GM23248 (cell line): ENCODE data around the gene TEKTIP1. TPM values are rescaled to one million over a fixed set of nuclear protein-coding genes. Genes with fewer than 3 reads are reported as not detected.

ENCODE experiments used
- DNase-seq: peaks from one replicate; pipeline ENCODE4 v3.0.0-alpha.2; 2015
- H2AFZ ChIP-seq: fragments of 200-600 bp; sonication (generic); 2 replicates; pipeline ENCODE4 v1.6.1; 2016; ENCODE audit warnings: antibody characterized with exemption
- H3F3A ChIP-seq: fragments of 200-600 bp; sonication (generic); 2 replicates; pipeline ENCODE4 v1.6.1; 2016; ENCODE audit warnings: mild to moderate bottlenecking, antibody characterized with exemption, mixed run types; ENCODE audit not compliant: insufficient read depth
- H3K27ac ChIP-seq: fragments of 200-600 bp; sonication (generic); 2 replicates; pipeline ENCODE4 v1.5.1; 2016; ENCODE audit warnings: mild to moderate bottlenecking
- H3K27me3 ChIP-seq: fragments of 200-600 bp; sonication (generic); replicated peaks from 2 replicates; pipeline ENCODE4 v1.6.1; 2016; ENCODE audit warnings: mild to moderate bottlenecking; ENCODE audit not compliant: insufficient read depth
- H3K36me3 ChIP-seq: fragments of 200-600 bp; sonication (generic); 2 replicates; pipeline ENCODE4 v1.6.1; 2016; ENCODE audit warnings: low read depth, mild to moderate bottlenecking
- H3K4me1 ChIP-seq: fragments of 200-600 bp; sonication (generic); 2 replicates; pipeline ENCODE4 v1.6.1; 2016; ENCODE audit warnings: mild to moderate bottlenecking; ENCODE audit not compliant: insufficient read depth
- H3K4me2 ChIP-seq: fragments of 200-600 bp; sonication (generic); one replicate; pipeline ENCODE4 v1.6.1; 2016; ENCODE audit warnings: mild to moderate bottlenecking; ENCODE audit not compliant: unreplicated experiment
- H3K4me3 ChIP-seq: fragments of 200-600 bp; sonication (generic); 2 replicates; pipeline ENCODE4 v1.5.1; 2016; ENCODE audit warnings: mild to moderate bottlenecking
- H3K79me2 ChIP-seq: fragments of 200-600 bp; sonication (generic); 2 replicates; pipeline ENCODE4 v1.6.1; 2016; ENCODE audit warnings: mild to moderate bottlenecking; ENCODE audit not compliant: insufficient read depth
- H3K9ac ChIP-seq: fragments of 200-600 bp; sonication (generic); 2 replicates; pipeline ENCODE4 v1.6.1; 2016; ENCODE audit warnings: mild to moderate bottlenecking
- H3K9me2 ChIP-seq: fragments of 200-600 bp; sonication (generic); 2 replicates; pipeline ENCODE4 v1.6.1; 2016; ENCODE audit warnings: mixed run types, mild to moderate bottlenecking, moderate library complexity; ENCODE audit not compliant: insufficient read depth
- H3K9me3 ChIP-seq: fragments of 200-600 bp; sonication (generic); one replicate; pipeline ENCODE4 v1.6.1; 2017; ENCODE audit warnings: low read depth
- H4K20me1 ChIP-seq: fragments of 200-600 bp; sonication (generic); 2 replicates; pipeline ENCODE4 v1.6.0; 2016; ENCODE audit not compliant: insufficient read depth
- EZH2 ChIP-seq: fragments of 200-600 bp; sonication (generic); IDR thresholded peaks from 2 replicates; pipeline ENCODE4 v1.6.1; 2018; ENCODE audit warnings: antibody characterized with exemption, mild to moderate bottlenecking; ENCODE audit not compliant: insufficient read depth, poor library complexity, severe bottlenecking
- EZH2phosphoT487 ChIP-seq: fragments of 200-600 bp; sonication (generic); IDR thresholded peaks from 2 replicates; pipeline ENCODE4 v1.6.1; 2018; ENCODE audit warnings: antibody characterized with exemption, moderate library complexity, mild to moderate bottlenecking, low read depth; ENCODE audit not compliant: insufficient read depth
- WGBS, 2 experiments: methylation state at CpG; one replicate each; pipeline ENCODE4 v1.1.6; 2015 to 2017; ENCODE audit warnings: low lambda C conversion rate in 2 of 2, low coverage in 1 of 2; ENCODE audit errors: missing lambda C conversion rate in 2 of 2; 5-methylcytosine and 5-hydroxymethylcytosine counted together
- in situ Hi-C: fragments of 300-500 bp; cut with MboI; formaldehyde crosslinking; loops from 2 replicates; pipeline ENCODE4 v1.15.0; 2020
- polyA plus RNA-seq: library from polyadenylated mRNA; unstranded; fragments of >200 nt; fragmentation: Nextera tagmentation; extraction: Ambion mirVana; gene quantifications from 2 replicates; pipeline ENCODE4 v1.2.1, GENCODE V29; 2016
- small RNA-seq: library from RNA; depleted of rRNA; stranded (forward); fragments of <200 nt; gene quantifications from one replicate; pipeline ENCODE3, GENCODE V24; 2014; ENCODE audit warnings: low read depth, low replicate concordance
- total RNA-seq: library from RNA; depleted of rRNA; stranded (reverse); fragments of >200 nt; shearing (Covaris generic); gene quantifications from 2 replicates; pipeline ENCODE4 v1.2.3, GENCODE V29; 2014; rRNA removed

The TEKTIP1 gene
- total and polyA plus RNA-seq, 2 experiments from 2014 or later: not detected

DNA sequence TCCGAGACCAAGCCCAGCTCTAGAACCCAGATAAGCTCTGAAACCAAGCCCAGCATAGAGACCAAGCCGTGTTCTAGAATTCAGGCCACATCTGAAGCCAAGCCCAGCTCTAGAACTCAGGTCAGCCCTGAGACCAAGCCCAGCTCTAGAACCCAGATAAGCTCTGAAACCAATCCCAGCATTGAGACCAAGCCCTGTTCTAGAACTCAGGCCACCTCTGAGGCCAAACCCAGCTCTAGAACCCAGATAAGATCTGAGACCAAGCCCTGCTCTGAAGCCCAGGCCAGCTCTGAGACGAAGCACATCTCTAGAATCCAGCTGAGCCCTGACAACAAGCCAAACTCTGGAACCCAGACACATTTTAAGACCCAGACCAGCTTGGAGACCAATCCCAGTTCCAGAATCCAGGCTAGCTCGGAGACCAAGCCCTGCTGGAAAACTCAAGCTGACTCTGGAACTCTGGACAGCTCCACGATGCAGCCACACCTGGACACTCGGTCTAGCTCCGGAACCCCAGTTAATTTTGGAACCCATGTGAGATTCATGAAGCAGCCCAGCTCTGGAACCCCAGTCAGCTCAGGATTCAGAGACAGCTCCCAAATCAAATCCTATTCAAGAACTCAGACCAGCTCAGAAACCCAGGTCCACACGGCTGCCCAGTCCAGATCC, 52.2 kb downstream of the TEKTIP1 start:
- in situ Hi-C loops: no loop called here
- Histone ChIP-seq H3K36me3 (no peaks in the 10 kb centered on the region), H3K9me3 (no peaks in the 10 kb centered on the region), H3K27ac (no peak overlapping the region), H2AFZ (no peak overlapping the region), H3K9me2 (no peaks in the 10 kb centered on the region), H3K4me2 (no peak overlapping the region), H3K27me3 (peaks cover 3% of the 10 kb centered on the region), H4K20me1 (no peaks in the 10 kb centered on the region), H3K4me3 (no peak overlapping the region), H3K79me2 (no peaks in the 10 kb centered on the region), H3K9ac (no peak overlapping the region), H3F3A (no peaks in the 10 kb centered on the region), H3K4me1 (no peaks in the 10 kb centered on the region)
- DNase-seq: no peak
- 76 to 81% methylated on average over 8 of the region's 8 CpGs for WGBS, 2 experiments
- TF ChIP-seq EZH2 (no peak), EZH2phosphoT487 (no peak)

DNA sequence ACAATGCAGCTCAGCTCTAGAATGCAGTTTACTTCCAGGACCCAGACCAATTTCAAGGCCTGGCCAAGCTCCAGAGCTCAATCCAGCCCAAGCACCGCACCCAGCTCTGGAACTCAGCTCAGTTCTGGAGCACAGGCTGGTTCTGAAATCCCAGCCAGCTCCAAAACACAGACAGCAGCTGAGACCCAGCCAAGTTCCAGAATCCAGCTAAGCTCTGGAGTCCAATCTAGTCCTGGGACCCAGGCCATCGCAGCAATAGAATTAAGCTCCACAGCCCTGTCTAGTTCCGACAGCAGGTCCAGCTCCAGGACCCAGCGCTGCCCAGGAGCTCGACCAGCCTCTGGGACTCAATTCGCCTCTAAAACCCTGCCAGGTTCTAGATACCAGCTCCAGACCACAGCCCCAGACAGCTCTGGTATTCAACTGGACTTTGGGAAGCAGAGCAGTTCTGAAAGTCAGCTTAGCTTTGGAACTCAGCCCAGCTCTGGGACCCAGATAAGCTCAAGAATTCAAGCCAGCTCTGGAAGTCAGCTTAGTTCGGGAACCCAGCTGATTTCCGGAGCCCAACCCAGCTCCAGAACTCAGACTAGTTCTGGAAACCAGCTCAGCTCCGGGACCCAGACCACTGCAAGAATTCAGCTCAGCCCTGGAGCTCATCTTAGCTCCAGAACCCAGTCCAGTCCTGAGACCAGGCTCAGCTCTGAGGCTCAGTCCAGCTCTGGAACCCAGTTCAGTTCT, 53.1 kb downstream of the TEKTIP1 start:
- no peaks in the 10 kb centered on the region for H3K36me3 ChIP-seq
- no peaks in the 10 kb centered on the region for H3K4me1 ChIP-seq
- no peaks in the 10 kb centered on the region for H3K27me3 ChIP-seq
- TF ChIP-seq EZH2phosphoT487 (no peak), EZH2 (no peak)
- no peaks in the 10 kb centered on the region for H3K9me3 ChIP-seq
- WGBS, 2 experiments: 44 to 50% methylated on average over 9 of the region's 9 CpGs
- no peak for DNase-seq
- H2AFZ ChIP-seq: no peak overlapping the region
- H3K9ac ChIP-seq: no peak overlapping the region
- no peak overlapping the region for H3K4me2 ChIP-seq
- no peaks in the 10 kb centered on the region for H4K20me1 ChIP-seq
- no peaks in the 10 kb centered on the region for H3K9me2 ChIP-seq
- in situ Hi-C loops: no loop called here
- no peak overlapping the region for H3K4me3 ChIP-seq
- no peaks in the 10 kb centered on the region for H3F3A ChIP-seq
- no peaks in the 10 kb centered on the region for H3K79me2 ChIP-seq
- no peak overlapping the region for H3K27ac ChIP-seq

DNA sequence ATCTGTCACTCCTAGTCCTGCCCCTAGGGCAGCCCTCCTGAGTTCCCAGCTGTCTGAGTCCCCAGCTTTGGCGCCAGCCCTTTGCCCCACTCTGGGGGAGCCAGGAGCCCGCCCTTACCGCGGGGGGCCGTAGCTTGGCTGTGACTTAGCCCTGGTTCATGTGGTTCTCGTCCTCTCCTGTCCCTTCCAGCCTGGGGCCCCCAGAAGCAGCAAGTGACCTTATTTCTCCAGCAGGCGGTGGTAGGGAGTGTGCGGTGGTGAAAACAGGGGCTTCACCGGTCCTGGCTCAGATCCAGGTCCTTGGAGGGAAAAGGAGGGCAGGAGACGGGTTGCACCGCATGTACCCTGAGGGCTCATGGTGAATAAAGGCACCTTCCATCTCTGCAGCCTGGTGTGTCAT, 54.2 kb downstream of the TEKTIP1 start:
- Histone ChIP-seq H4K20me1 (no peaks in the 10 kb centered on the region), H3K4me3 (no peak overlapping the region), H3K9me2 (no peaks in the 10 kb centered on the region), H3K4me1 (no peaks in the 10 kb centered on the region), H3K79me2 (no peaks in the 10 kb centered on the region), H3K4me2 (no peak overlapping the region), H3K9me3 (no peaks in the 10 kb centered on the region), H3K27ac (no peak overlapping the region), H3K36me3 (no peaks in the 10 kb centered on the region), H3K27me3 (no peaks in the 10 kb centered on the region), H3F3A (no peaks in the 10 kb centered on the region), H2AFZ (no peak overlapping the region), H3K9ac (no peak overlapping the region)
- WGBS, 2 experiments: 53 to 60% methylated on average over 11 of the region's 11 CpGs
- no peak for DNase-seq
- no peak for TF ChIP-seq EZH2
- TF ChIP-seq EZH2phosphoT487: no peak
- in situ Hi-C loops: no loop called here

Small RNAs within 50 kb of the gene (small RNA-seq; reads per million reads assigned to genes)
- not detected for gene AC005786.1
- gene RF00212: not detected

Other genes starting within 250 kb of the TEKTIP1 start
- 50.4 and 51.9 TPM in 2 replicates for gene NFIC, start 172.6 kb upstream of the TEKTIP1 start, total RNA-seq
- gene NFIC, start 172.6 kb upstream of the TEKTIP1 start, polyA plus RNA-seq: 106 and 108 TPM in 2 replicates
- not detected in 2 replicates for gene SMIM24, start 58.6 kb upstream of the TEKTIP1 start, total RNA-seq
- not detected in 2 replicates for gene SMIM24, start 58.6 kb upstream of the TEKTIP1 start, polyA plus RNA-seq
- not detected in 2 replicates for gene SMIM44, start 55.7 kb upstream of the TEKTIP1 start, total RNA-seq
- gene SMIM44, start 55.7 kb upstream of the TEKTIP1 start, polyA plus RNA-seq: not detected in 2 replicates
- 17.5 and 20.4 TPM in 2 replicates for gene DOHH, start 38.5 kb upstream of the TEKTIP1 start, total RNA-seq
- 15.0 and 16.9 TPM in 2 replicates for gene DOHH, start 38.5 kb upstream of the TEKTIP1 start, polyA plus RNA-seq
- gene FZR1, start 32.9 kb upstream of the TEKTIP1 start, total RNA-seq: 36.5 and 61.3 TPM in 2 replicates
- 32.3 and 38.4 TPM in 2 replicates for gene FZR1, start 32.9 kb upstream of the TEKTIP1 start, polyA plus RNA-seq
- gene MFSD12, start 18.4 kb downstream of the TEKTIP1 start, total RNA-seq: 67.9 and 73.9 TPM in 2 replicates
- gene MFSD12, start 18.4 kb downstream of the TEKTIP1 start, polyA plus RNA-seq: 23.0 and 23.1 TPM in 2 replicates
- gene HMG20B, start 33.8 kb downstream of the TEKTIP1 start, total RNA-seq: 105 and 112 TPM in 2 replicates
- 83.9 and 87.7 TPM in 2 replicates for gene HMG20B, start 33.8 kb downstream of the TEKTIP1 start, polyA plus RNA-seq
- gene GIPC3, start 46.3 kb downstream of the TEKTIP1 start, total RNA-seq: 0.13 TPM in 1 of 2 replicates, not detected in the other
- 0.06 TPM in 1 of 2 replicates, not detected in the other for gene GIPC3, start 46.3 kb downstream of the TEKTIP1 start, polyA plus RNA-seq
- gene TBXA2R, start 67.7 kb downstream of the TEKTIP1 start, total RNA-seq: 0.76 TPM in 1 of 2 replicates, not detected in the other
- 1.9 and 2.6 TPM in 2 replicates for gene TBXA2R, start 67.7 kb downstream of the TEKTIP1 start, polyA plus RNA-seq
- 29.1 and 39.0 TPM in 2 replicates for gene CACTIN, start 87.6 kb downstream of the TEKTIP1 start, total RNA-seq
- 6.9 and 8.7 TPM in 2 replicates for gene CACTIN, start 87.6 kb downstream of the TEKTIP1 start, polyA plus RNA-seq
- gene PIP5K1C, start 161.3 kb downstream of the TEKTIP1 start, total RNA-seq: 34.0 and 43.1 TPM in 2 replicates
- 31.2 and 33.5 TPM in 2 replicates for gene PIP5K1C, start 161.3 kb downstream of the TEKTIP1 start, polyA plus RNA-seq
- not detected in 2 replicates for gene TJP3, start 169.2 kb downstream of the TEKTIP1 start, total RNA-seq
- not detected in 2 replicates for gene TJP3, start 169.2 kb downstream of the TEKTIP1 start, polyA plus RNA-seq
- 28.3 and 40.0 TPM in 2 replicates for gene APBA3, start 222.5 kb downstream of the TEKTIP1 start, total RNA-seq
- 16.9 and 18.9 TPM in 2 replicates for gene APBA3, start 222.5 kb downstream of the TEKTIP1 start, polyA plus RNA-seq
- gene MRPL54, start 223.5 kb downstream of the TEKTIP1 start, total RNA-seq: 18.5 and 57.9 TPM in 2 replicates
- 73.0 and 74.1 TPM in 2 replicates for gene MRPL54, start 223.5 kb downstream of the TEKTIP1 start, polyA plus RNA-seq
- not detected in 2 replicates for gene RAX2, start 233.1 kb downstream of the TEKTIP1 start, total RNA-seq
- not detected in 2 replicates for gene RAX2, start 233.1 kb downstream of the TEKTIP1 start, polyA plus RNA-seq
- not detected in 2 replicates for gene MATK, start 247.2 kb downstream of the TEKTIP1 start, total RNA-seq
- not detected in 2 replicates for gene MATK, start 247.2 kb downstream of the TEKTIP1 start, polyA plus RNA-seq